Left lobe of liver (tissue), 2 donors: ENCODE results near the gene PDGFRB. TPM values are rescaled to one million over a fixed set of nuclear protein-coding genes. Genes with fewer than 3 reads are reported as not detected.

Source experiments
- ATAC-seq: fragments of 200-7000 bp; cut with Tn5 transposase; one replicate; pipeline ENCODE4 v1.9.1; 2020; ENCODE audit warnings: mild to moderate bottlenecking, moderate library complexity
- DNase-seq: peaks from one replicate; pipeline ENCODE4 v3.0.0-alpha.2; 2020; ENCODE audit warnings: low spot score
- total RNA-seq: library from RNA; stranded (reverse); gene quantifications from one replicate; pipeline ENCODE4 v1.2.1, GENCODE V29; 2021
- donor health status: DM: no; HTN: no; CAD: no; lungs with moderate emphysema.
- donor health status: DM: no; HTN: yes; CAD: no.

Gene PDGFRB
- total RNA-seq, 1 donor from 2014 or later, result 12.8 TPM

- DNase-seq (peak; percentile 40), ATAC-seq (no peak)
Measured at GRCh38 chr5:150119421-150120061, 36.1 kb downstream of the PDGFRB start.

- peak; percentile 32 for DNase-seq
Measured at GRCh38 chr5:150118561-150119229, 37.0 kb downstream of the PDGFRB start.

GRCh38 chr5:150117945-150118560 is 37.6 kb downstream of the PDGFRB start:
- ATAC-seq (no peak), DNase-seq (peak; percentile 33)

More at GRCh38 chr5:150118561-150119229, 37.0 kb downstream of the PDGFRB start:
- no peak for ATAC-seq

- DNase-seq (no peak), ATAC-seq (no peak)
Measured at GRCh38 chr5:150116667-150117400, 38.8 kb downstream of the PDGFRB start.

GRCh38 chr5:150114773-150115408 is 40.8 kb downstream of the PDGFRB start:
- ATAC-seq (no peak), DNase-seq (no peak)

- ATAC-seq, result no peak
- DNase-seq, result no peak
Measured at GRCh38 chr5:150114102-150114641, 41.5 kb downstream of the PDGFRB start.

- peak; percentile 21 for ATAC-seq
Measured at GRCh38 chr5:150113047-150113744, 42.4 kb downstream of the PDGFRB start.

GRCh38 chr5:150112201-150113046 is 43.2 kb downstream of the PDGFRB start:
- ATAC-seq, result no peak
- no peak for DNase-seq

More at GRCh38 chr5:150113047-150113744, 42.4 kb downstream of the PDGFRB start:
- DNase-seq, result peak; percentile 45

- ATAC-seq (no peak), DNase-seq (no peak)
Measured at GRCh38 chr5:150111122-150111521, 44.5 kb downstream of the PDGFRB start.

GRCh38 chr5:150109921-150110320 is 45.7 kb downstream of the PDGFRB start:
- ATAC-seq (no peak), DNase-seq (no peak)

- DNase-seq (no peak), ATAC-seq (no peak)
Measured at GRCh38 chr5:150108711-150109514, 46.7 kb downstream of the PDGFRB start.

GRCh38 chr5:150107909-150108447 is 47.7 kb downstream of the PDGFRB start:
- peak; percentile 21 for ATAC-seq

GRCh38 chr5:150106674-150107426 is 48.8 kb downstream of the PDGFRB start:
- DNase-seq, result no peak
- ATAC-seq, result no peak

More at GRCh38 chr5:150107909-150108447, 47.7 kb downstream of the PDGFRB start:
- DNase-seq, result no peak

- peak; percentile 62 for ATAC-seq
- no peak for DNase-seq
Measured at GRCh38 chr5:150105928-150106615, 49.6 kb downstream of the PDGFRB start.

GRCh38 chr5:150104550-150104870 is 51.1 kb downstream of the PDGFRB start:
- no peak for DNase-seq
- no peak for ATAC-seq

- ATAC-seq (no peak), DNase-seq (peak; percentile 44)
Measured at GRCh38 chr5:150103678-150104549, 51.7 kb downstream of the PDGFRB start.
